ENCODE results near the gene IL17C. TPM values are rescaled to one million over a fixed set of nuclear protein-coding genes. Genes with fewer than 3 reads are reported as not detected.

IL17C gene
- total and polyA plus RNA-seq, 4 experiments from 2014 or later, result 0.44 TPM; not detected in 3

Other genes starting within 250 kb of the IL17C start
- 10 to 100 TPM; 19.0 to 20.5 TPM for gene ZFPM1, start 185.3 kb upstream of the IL17C start, total RNA-seq
- under 1 TPM; 0.07 to 0.48 TPM for gene ZFPM1, start 185.3 kb upstream of the IL17C start, polyA plus RNA-seq
- gene ZC3H18, start 68.2 kb upstream of the IL17C start, total RNA-seq, result 10 to 100 TPM; 84.5 to 91.5 TPM
- gene ZC3H18, start 68.2 kb upstream of the IL17C start, polyA plus RNA-seq, result 10 to 100 TPM in 1 of 2 donors, 1 to 10 TPM in 1; 3.0 to 23.5 TPM
- 100 to 1,000 TPM; 383 to 386 TPM for gene CYBA, start 12.5 kb downstream of the IL17C start, total RNA-seq
- gene CYBA, start 12.5 kb downstream of the IL17C start, polyA plus RNA-seq, result 1,000 to 10,000 TPM in 1 of 2 donors, 100 to 1,000 TPM in 1; 689 to 1,286 TPM
- gene MVD, start 24.5 kb downstream of the IL17C start, total RNA-seq, result 10 to 100 TPM; 49.2 to 57.0 TPM
- gene MVD, start 24.5 kb downstream of the IL17C start, polyA plus RNA-seq, result 10 to 100 TPM; 15.6 to 22.7 TPM
- 10 to 100 TPM; 14.0 to 15.7 TPM for gene SNAI3, start 47.9 kb downstream of the IL17C start, total RNA-seq
- 10 to 100 TPM; 11.6 to 22.9 TPM for gene SNAI3, start 47.9 kb downstream of the IL17C start, polyA plus RNA-seq
- 100 to 1,000 TPM; 129 to 137 TPM for gene RNF166, start 67.8 kb downstream of the IL17C start, total RNA-seq
- 10 to 100 TPM; 90.5 to 92.9 TPM for gene RNF166, start 67.8 kb downstream of the IL17C start, polyA plus RNA-seq
- 10 to 100 TPM; 20.4 to 21.1 TPM for gene CTU2, start 67.9 kb downstream of the IL17C start, total RNA-seq
- gene CTU2, start 67.9 kb downstream of the IL17C start, polyA plus RNA-seq, result 10 to 100 TPM; 11.5 to 13.6 TPM
- 100 to 1,000 TPM; 274 to 302 TPM for gene PIEZO1, start 146.6 kb downstream of the IL17C start, total RNA-seq
- gene PIEZO1, start 146.6 kb downstream of the IL17C start, polyA plus RNA-seq, result 10 to 100 TPM; 12.0 to 67.5 TPM
- under 1 TPM; 0.17 TPM for gene CDT1, start 165.2 kb downstream of the IL17C start, total RNA-seq
- gene CDT1, start 165.2 kb downstream of the IL17C start, polyA plus RNA-seq, result under 1 TPM; 0.19 to 0.26 TPM
- 100 to 1,000 TPM; 171 to 175 TPM for gene APRT, start 173.4 kb downstream of the IL17C start, total RNA-seq
- gene APRT, start 173.4 kb downstream of the IL17C start, polyA plus RNA-seq, result 100 to 1,000 TPM; 569 to 624 TPM
- gene GALNS, start 218.4 kb downstream of the IL17C start, total RNA-seq, result 10 to 100 TPM; 58.8 to 65.7 TPM
- gene GALNS, start 218.4 kb downstream of the IL17C start, polyA plus RNA-seq, result 1 to 10 TPM; 5.6 to 8.7 TPM
- gene TRAPPC2L, start 218.6 kb downstream of the IL17C start, total RNA-seq, result 10 to 100 TPM; 66.6 to 67.1 TPM
- gene TRAPPC2L, start 218.6 kb downstream of the IL17C start, polyA plus RNA-seq, result 100 to 1,000 TPM; 104 to 105 TPM
- not detected for gene PABPN1L, start 228.1 kb downstream of the IL17C start, total RNA-seq
- not detected for gene PABPN1L, start 228.1 kb downstream of the IL17C start, polyA plus RNA-seq